GM21423 (cell line): Measurements from ENCODE around the gene KRTAP12-4.
"Not testable (repeated sequence)": the region's sequence is repeated elsewhere in the genome, so short reads cannot be mapped to it uniquely, and the experiment has no call there.

Experiments
- ATAC-seq: cut with Tn5 transposase; IDR thresholded peaks from one replicate; pipeline ENCODE4 v1.9.1; 2021; ENCODE audit warnings: mild to moderate bottlenecking, moderate library complexity; ENCODE audit not compliant: unreplicated experiment

Gene KRTAP12-4

GRCh38 chr21:44654576-44655175 is at the start of gene KRTAP12-4:
KRTAP12-4 (minus strand) TSS chr21:44654659; CDS start chr21:44654614, 45 bp downstream.
- ATAC-seq = no peak

- ATAC-seq = no peak
These were observed 49.5 kb upstream of the KRTAP12-4 start for GRCh38 chr21:44703731-44704635.

- no peak for ATAC-seq
These were observed 48.7 kb upstream of the KRTAP12-4 start for GRCh38 chr21:44702973-44703730.

- no peak for ATAC-seq
These were observed 47.9 kb upstream of the KRTAP12-4 start for GRCh38 chr21:44702111-44702972.

GRCh38 chr21:44701541-44701940 is 47.1 kb upstream of the KRTAP12-4 start:
- no peak for ATAC-seq

- ATAC-seq = no peak
These were observed 46.6 kb upstream of the KRTAP12-4 start for GRCh38 chr21:44701023-44701400.

GRCh38 chr21:44700101-44701022 is 45.9 kb upstream of the KRTAP12-4 start:
- no peak for ATAC-seq

- no peak for ATAC-seq
These were observed 45.1 kb upstream of the KRTAP12-4 start for GRCh38 chr21:44699502-44700001.

- ATAC-seq = no peak
These were observed 43.6 kb upstream of the KRTAP12-4 start for GRCh38 chr21:44697811-44698734.

GRCh38 chr21:44697172-44697810 is 42.8 kb upstream of the KRTAP12-4 start, which contains the start of gene KRTAP10-12:
KRTAP10-12 (plus strand) TSS chr21:44697172; CDS start chr21:44697202, 30 bp downstream.
- ATAC-seq = not testable (repeated sequence)

GRCh38 chr21:44696572-44696971 is 42.1 kb upstream of the KRTAP12-4 start:
- no peak for ATAC-seq

GRCh38 chr21:44695641-44696040 is 41.2 kb upstream of the KRTAP12-4 start:
- no peak for ATAC-seq

GRCh38 chr21:44695184-44695583 is 40.7 kb upstream of the KRTAP12-4 start:
- no peak for ATAC-seq

- no peak for ATAC-seq
These were observed 40.3 kb upstream of the KRTAP12-4 start for GRCh38 chr21:44694776-44695175.

GRCh38 chr21:44692798-44693512 is 38.5 kb upstream of the KRTAP12-4 start:
- no peak for ATAC-seq

- ATAC-seq = no peak
These were observed 37.2 kb upstream of the KRTAP12-4 start for GRCh38 chr21:44691686-44692085.

- not testable (repeated sequence) for ATAC-seq
These were observed 35.3 kb upstream of the KRTAP12-4 start for GRCh38 chr21:44689740-44690139.
